GM12875 (cell line): Measurements from ENCODE around the gene RFT1.

ENCODE experiments used
- H3K4me3 ChIP-seq: one replicate; pipeline ENCODE4 v1.5.1; 2011; ENCODE audit warnings: low read depth, low read length, control low read depth
- TF ChIP-seq, protein P1 (sequence below): IDR thresholded peaks from 2 replicates; pipeline ENCODE4 v1.5.1; 2011; ENCODE audit warnings: low read depth, mild to moderate bottlenecking, control low read depth, inconsistent platforms, low read length, moderate library complexity, borderline replicate concordance; ENCODE audit not compliant: insufficient read depth

RFT1 gene

DNA sequence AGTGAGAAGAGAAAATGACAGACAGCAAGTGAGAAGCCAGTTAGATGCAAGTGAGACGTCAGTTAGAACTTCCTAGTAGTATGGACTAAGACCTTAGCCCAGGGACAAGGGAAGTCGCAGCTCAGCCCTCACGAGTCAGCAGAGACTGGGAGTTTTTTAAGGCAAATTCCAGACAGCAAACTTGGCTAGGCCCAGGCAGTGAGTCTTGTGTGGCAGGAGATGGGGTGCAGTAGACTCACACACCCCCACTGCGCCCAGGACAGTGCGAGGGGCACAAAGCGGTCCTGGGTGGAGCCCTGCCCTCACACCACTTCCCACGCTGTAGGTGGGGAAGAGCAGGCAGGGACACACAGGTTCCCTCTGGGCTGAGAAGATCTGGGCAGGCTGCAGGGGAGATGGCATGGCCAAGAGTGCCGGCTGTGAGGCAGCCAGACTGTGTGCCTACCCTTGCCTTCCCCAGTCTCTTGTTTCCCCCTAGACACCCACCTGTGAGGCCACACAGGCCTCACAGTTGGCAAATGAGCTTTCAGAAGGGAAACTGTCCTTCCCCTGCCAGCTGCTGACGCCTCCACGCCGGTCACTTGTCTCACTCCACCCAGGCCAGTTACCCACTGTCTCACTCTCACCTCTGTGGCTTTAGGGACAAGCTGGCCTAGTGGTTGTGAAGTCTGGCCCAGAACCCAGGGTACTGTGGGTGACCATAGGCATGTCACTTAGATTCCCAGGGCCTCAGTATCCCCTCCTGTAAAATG lies 17.1 kb upstream of the RFT1 start:
- H3K4me3 ChIP-seq, result no peak overlapping the region
- TF ChIP-seq, protein P1, sequence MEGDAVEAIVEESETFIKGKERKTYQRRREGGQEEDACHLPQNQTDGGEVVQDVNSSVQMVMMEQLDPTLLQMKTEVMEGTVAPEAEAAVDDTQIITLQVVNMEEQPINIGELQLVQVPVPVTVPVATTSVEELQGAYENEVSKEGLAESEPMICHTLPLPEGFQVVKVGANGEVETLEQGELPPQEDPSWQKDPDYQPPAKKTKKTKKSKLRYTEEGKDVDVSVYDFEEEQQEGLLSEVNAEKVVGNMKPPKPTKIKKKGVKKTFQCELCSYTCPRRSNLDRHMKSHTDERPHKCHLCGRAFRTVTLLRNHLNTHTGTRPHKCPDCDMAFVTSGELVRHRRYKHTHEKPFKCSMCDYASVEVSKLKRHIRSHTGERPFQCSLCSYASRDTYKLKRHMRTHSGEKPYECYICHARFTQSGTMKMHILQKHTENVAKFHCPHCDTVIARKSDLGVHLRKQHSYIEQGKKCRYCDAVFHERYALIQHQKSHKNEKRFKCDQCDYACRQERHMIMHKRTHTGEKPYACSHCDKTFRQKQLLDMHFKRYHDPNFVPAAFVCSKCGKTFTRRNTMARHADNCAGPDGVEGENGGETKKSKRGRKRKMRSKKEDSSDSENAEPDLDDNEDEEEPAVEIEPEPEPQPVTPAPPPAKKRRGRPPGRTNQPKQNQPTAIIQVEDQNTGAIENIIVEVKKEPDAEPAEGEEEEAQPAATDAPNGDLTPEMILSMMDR, result no peak

DNA sequence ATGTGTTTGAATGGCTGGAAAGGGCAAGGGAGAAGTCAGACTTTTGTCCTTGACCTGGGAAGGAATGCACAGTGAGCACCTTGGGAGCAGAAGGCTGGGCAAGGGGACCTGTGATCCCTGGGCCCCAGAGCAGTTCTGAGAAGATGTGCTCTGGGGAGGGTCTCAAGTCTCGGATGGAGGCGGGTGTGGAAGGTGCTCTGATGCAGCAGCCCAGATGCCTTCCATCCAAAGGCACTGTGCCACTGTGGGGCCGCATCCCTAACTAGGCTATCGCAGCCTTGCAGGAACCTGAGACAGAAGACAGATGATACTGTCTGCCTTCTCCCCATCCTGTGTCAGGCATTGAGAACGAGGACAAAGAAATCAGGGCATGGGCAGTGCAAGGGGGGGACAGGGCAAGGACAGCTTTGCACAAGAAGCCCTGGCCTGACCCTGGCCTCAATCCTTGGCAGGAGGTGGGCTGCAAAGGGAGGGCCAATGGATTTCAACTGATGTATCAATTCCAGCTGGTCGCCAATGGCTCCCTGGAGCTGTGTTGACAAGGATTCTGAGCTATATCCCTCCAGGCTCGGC lies 16.2 kb upstream of the RFT1 start:
- TF ChIP-seq, protein P1, result no peak
- no peak overlapping the region for H3K4me3 ChIP-seq

DNA sequence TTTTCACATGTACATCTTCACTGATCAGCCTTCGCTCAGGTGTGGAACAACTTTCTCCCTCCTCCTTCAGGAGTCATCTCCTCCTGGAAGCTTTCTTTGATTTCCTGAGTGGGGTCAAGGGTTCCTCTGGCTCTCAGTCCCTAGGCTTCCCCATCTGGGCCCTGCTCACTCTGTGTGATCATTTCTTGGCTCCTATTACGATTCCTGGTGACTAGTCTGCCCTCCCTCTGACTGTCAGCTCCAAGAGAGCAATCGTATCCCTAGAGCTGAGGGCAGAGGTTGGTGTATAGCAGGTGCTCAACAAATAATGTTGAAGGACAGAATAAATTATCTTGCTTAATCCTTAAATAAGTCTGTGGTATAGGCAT lies 15.5 kb upstream of the RFT1 start:
- TF ChIP-seq, protein P1, result no peak
- no peak overlapping the region for H3K4me3 ChIP-seq

- TF ChIP-seq, protein P1, result no peak
- H3K4me3 ChIP-seq, result no peak overlapping the region
These were observed 14.9 kb upstream of the RFT1 start for GRCh38 chr3:53144862-53145712.

- TF ChIP-seq, protein P1, result no peak
- H3K4me3 ChIP-seq, result no peak overlapping the region
These were observed 14.2 kb upstream of the RFT1 start for GRCh38 chr3:53144446-53144845.

DNA sequence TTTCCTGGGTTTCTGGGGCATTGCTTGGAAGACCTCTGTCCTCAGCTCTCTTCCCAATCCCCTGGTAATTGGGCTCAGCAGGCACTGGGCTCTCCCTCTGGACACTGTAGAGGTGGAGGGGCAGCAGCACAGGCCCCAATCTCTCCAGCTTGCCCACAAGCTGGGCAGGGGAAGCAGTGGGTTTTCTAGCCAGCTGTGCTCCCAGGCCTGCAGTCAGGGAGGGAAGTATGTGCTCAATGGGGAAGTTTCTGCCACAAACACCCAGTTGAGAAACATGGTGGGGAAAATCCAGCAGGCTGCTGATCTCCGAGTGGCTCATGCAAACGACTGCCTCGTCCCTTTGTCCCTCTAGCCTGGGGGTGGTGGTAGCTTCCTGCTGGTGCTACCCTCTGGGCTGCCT lies 12.8 kb upstream of the RFT1 start:
- TF ChIP-seq, protein P1, result no peak
- H3K4me3 ChIP-seq, result no peak overlapping the region
